Parathyroid adenoma (tissue), 2 donors: ENCODE measurements around the gene RABL6.
A peak's percentile ranks its signal among the peaks of the same experiment; 100 is the strongest.
"Not testable (repeated sequence)": the region's sequence is repeated elsewhere in the genome, so short reads cannot be mapped to it uniquely, and the experiment has no call there.

ENCODE experiments used
- H2AFZ ChIP-seq: fragments of 300-600 bp; sonication (generic); one replicate; pipeline ENCODE4 v1.7.0; 2017; ENCODE audit warnings: antibody characterized with exemption, mild to moderate bottlenecking
- H3K27ac ChIP-seq: fragments of 300-600 bp; sonication (generic); one replicate; pipeline ENCODE4 v1.7.0; 2017
- H3K27me3 ChIP-seq: fragments of 300-600 bp; sonication (generic); one replicate; pipeline ENCODE4 v1.7.0; 2017; ENCODE audit warnings: low read length; ENCODE audit not compliant: control insufficient read depth, insufficient read depth
- H3K36me3 ChIP-seq: fragments of 300-600 bp; sonication (generic); one replicate; pipeline ENCODE4 v1.7.0; 2017; ENCODE audit warnings: low read length; ENCODE audit not compliant: control insufficient read depth, insufficient read depth
- H3K4me1 ChIP-seq: fragments of 300-600 bp; sonication (generic); one replicate; pipeline ENCODE4 v1.7.0; 2017; ENCODE audit warnings: control low read depth
- H3K4me2 ChIP-seq: fragments of 300-600 bp; sonication (generic); one replicate; pipeline ENCODE4 v1.7.0; 2017; ENCODE audit warnings: low read length
- H3K4me3 ChIP-seq: fragments of 300-600 bp; sonication (generic); one replicate; pipeline ENCODE4 v1.7.0; 2017; ENCODE audit warnings: low read depth, low read length
- H3K79me2 ChIP-seq: fragments of 300-600 bp; sonication (generic); one replicate; pipeline ENCODE4 v1.7.0; 2017; ENCODE audit warnings: control low read depth
- H3K9ac ChIP-seq: fragments of 300-600 bp; sonication (generic); one replicate; pipeline ENCODE4 v1.7.0; 2017; ENCODE audit warnings: mild to moderate bottlenecking
- H3K9me3 ChIP-seq: fragments of 300-600 bp; sonication (generic); one replicate; pipeline ENCODE4 v1.7.0; 2017; ENCODE audit warnings: low read length; ENCODE audit not compliant: control insufficient read depth
- CTCF ChIP-seq: fragments of 300-600 bp; sonication (generic); IDR thresholded peaks from one replicate; pipeline ENCODE4 v1.7.0; 2017; ENCODE audit warnings: antibody characterized with exemption, mild to moderate bottlenecking
- donor health status: primary hyperparathyroidism.

The RABL6 gene

GRCh38 chr9:136763649-136764035 lies 44.1 kb upstream of the RABL6 start:
- H3K9me3 ChIP-seq, result no peaks in the 10 kb centered on the region
- no peaks in the 10 kb centered on the region for H3K4me1 ChIP-seq
- H3K27ac ChIP-seq, result no peak overlapping the region
- no peaks in the 10 kb centered on the region for H3K36me3 ChIP-seq
- H2AFZ ChIP-seq, result no peak overlapping the region
- no peaks in the 10 kb centered on the region for H3K27me3 ChIP-seq
- H3K9ac ChIP-seq, result no peak overlapping the region
- TF ChIP-seq CTCF, result no peak
- no peak overlapping the region for H3K4me3 ChIP-seq
- H3K4me2 ChIP-seq, result no peak overlapping the region
- no peaks in the 10 kb centered on the region for H3K79me2 ChIP-seq

GRCh38 chr9:136764301-136764891 lies 43.4 kb upstream of the RABL6 start, which contains the start of gene LCN15:
LCN15 (minus strand) TSS chr9:136764518; CDS start chr9:136764488, 30 bp downstream.
- Histone ChIP-seq H3K4me1 (no peaks in the 10 kb centered on the region), H3K9ac (no peak within 1 kb of the TSS), H3K36me3 (no peaks in the 10 kb centered on the region), H3K4me3 (no peak within 1 kb of the TSS), H3K27ac (no peak within 1 kb of the TSS), H3K27me3 (no peaks in the 10 kb centered on the region), H2AFZ (no peak within 1 kb of the TSS), H3K9me3 (no peaks in the 10 kb centered on the region), H3K4me2 (no peak within 1 kb of the TSS), H3K79me2 (no peaks in the 10 kb centered on the region)
- TF ChIP-seq CTCF, result no peak

GRCh38 chr9:136765041-136765440 lies 42.7 kb upstream of the RABL6 start:
- Histone ChIP-seq H3K4me2 (no peak overlapping the region), H3K9me3 (no peaks in the 10 kb centered on the region), H3K36me3 (no peaks in the 10 kb centered on the region), H3K79me2 (no peaks in the 10 kb centered on the region), H3K27me3 (no peaks in the 10 kb centered on the region), H3K4me3 (no peak overlapping the region), H3K27ac (no peak overlapping the region), H3K4me1 (no peaks in the 10 kb centered on the region), H2AFZ (no peak overlapping the region), H3K9ac (no peak overlapping the region)
- TF ChIP-seq CTCF, result no peak

- H3K9me3 ChIP-seq, H3K27ac ChIP-seq, H3K9ac ChIP-seq, H3K4me3 ChIP-seq, H3K79me2 ChIP-seq, H3K4me1 ChIP-seq, H3K27me3 ChIP-seq, H3K36me3 ChIP-seq, H2AFZ ChIP-seq, H3K4me2 ChIP-seq: not testable (repeated sequence)
Observed at GRCh38 chr9:136765745-136766409, 41.9 kb upstream of the RABL6 start.

DNA sequence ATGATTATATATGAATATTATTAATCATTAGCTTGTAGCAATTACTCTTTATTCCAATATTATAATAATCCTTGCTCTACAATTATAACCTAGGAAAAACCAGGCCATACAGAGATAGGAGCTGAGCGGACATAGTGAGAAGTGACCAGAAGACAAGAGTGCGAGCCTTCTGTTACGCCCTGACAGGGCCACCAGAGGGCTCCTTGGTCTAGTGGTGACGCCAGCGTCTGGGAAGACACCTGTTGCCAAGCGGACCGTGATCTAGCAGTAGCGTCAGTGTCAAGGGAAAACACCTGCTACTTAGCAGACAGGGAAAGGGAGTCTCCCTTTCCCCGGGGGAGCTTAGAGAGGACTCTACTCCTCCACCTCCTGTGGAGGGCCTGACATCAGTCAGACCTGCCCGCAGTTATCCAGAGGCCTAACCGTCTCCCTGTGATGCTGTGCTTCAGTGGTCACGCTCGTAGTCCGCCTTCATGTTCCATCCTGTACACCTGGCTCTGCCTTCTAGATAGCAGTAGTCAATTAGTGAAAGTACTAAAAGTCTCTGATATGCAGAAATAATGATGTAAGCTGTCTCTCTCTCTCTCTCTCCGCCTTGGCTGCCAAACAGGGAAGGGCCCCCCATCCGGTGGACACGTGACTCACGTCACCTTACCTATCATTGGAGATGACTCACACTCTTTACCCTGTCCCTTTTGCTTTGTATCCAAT lies 41.2 kb upstream of the RABL6 start:
- not testable (repeated sequence) for H3K79me2 ChIP-seq, H3K4me3 ChIP-seq, H2AFZ ChIP-seq, H3K4me2 ChIP-seq, H3K27me3 ChIP-seq, H3K9ac ChIP-seq, H3K4me1 ChIP-seq, H3K36me3 ChIP-seq, H3K27ac ChIP-seq, H3K9me3 ChIP-seq
- peak; percentile 33 for TF ChIP-seq CTCF
